ENCODE data around the gene NR2F1-AS1. TPM values are rescaled to one million over a fixed set of nuclear protein-coding genes. Genes with fewer than 3 reads are reported as not detected.

NR2F1-AS1 gene
- total and polyA plus RNA-seq, 2 donors (not counting 3 experiments of a cell fraction or from before 2014, with no cell fraction given) = 4.2 to 13.8 TPM

DNA sequence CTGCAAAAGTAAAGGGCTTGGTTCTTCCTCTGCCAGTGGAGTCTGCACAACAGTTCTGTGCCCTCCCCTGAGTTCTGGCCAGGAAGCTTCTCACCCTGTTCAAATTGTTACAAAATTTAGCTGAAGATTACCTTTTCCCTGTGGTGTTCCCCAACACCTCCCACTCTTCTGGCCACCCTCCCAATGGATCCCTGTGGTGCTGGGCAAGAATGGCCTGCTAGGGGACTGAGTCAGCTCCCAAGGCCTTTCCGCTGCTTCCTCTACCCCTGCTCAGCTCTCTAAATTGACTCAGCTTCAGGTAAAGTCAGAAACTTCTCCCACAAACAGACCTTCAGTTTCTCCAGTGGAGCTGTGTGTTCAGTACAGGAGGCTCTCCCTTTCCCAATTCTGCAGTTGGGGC is 186.0 kb downstream of the NR2F1-AS1 start:
- Histone ChIP-seq H3K79me2 (ENCODE audit: control insufficient read depth, insufficient read depth, low read length) (no peaks in the 10 kb centered on the region), H2AFZ (ENCODE audit: low read depth, low read length) (no peak overlapping the region), H3K4me2 (ENCODE audit: insufficient read depth, low read length) (no peak overlapping the region), H3K9ac (replicated peaks; ENCODE audit: extremely low read depth, insufficient read depth, low read length) (no peak overlapping the region), H3K36me3 (ENCODE audit: control insufficient read depth in 2 of 2, extremely low read depth in 1 of 2, insufficient read depth in 2 of 2, low read length in 2 of 2) (no peaks in the 10 kb centered on the region), H4K20me1 (replicated peaks; ENCODE audit: control insufficient read depth, extremely low read depth, insufficient read depth, low read length) (no peaks in the 10 kb centered on the region), H3K9me3 (replicated peaks; ENCODE audit: control insufficient read depth, insufficient read depth, low read length) (no peaks in the 10 kb centered on the region), H3K27ac (ENCODE audit: insufficient read depth, low read depth, low read length) (no peak overlapping the region), H3K9me1 (replicated peaks; ENCODE audit: control insufficient read depth, extremely low read depth, insufficient read depth, low read length) (no peaks in the 10 kb centered on the region), H3K4me3 (replicated peaks in 1 of 3; ENCODE audit: insufficient read depth in 1 of 3, low read depth in 1 of 3, low read length in 3 of 3) (no peak overlapping the region), H3K27me3 (ENCODE audit: control insufficient read depth in 2 of 2, insufficient read depth in 2 of 2, low read length in 2 of 2) (no peaks in the 10 kb centered on the region), H3K4me1 (ENCODE audit: control insufficient read depth, extremely low read depth, insufficient read depth, low read length) (no peaks in the 10 kb centered on the region)
- DNase-seq (ENCODE audit: low read depth, low spot score) (no peak), FAIRE-seq (no peak)
- intact Hi-C loops (cut with micrococcal nuclease) (no loop called here), dilution Hi-C loops (cut with MboI; ENCODE audit: extremely low pct_ligation_motif_present, low sequenced_read_pairs) (no loop called here)
- no TSS peak for BruUV-seq (replicated peaks)
- TF ChIP-seq MYC (IDR thresholded peaks at IDR 0.05; ENCODE audit: low read depth, low read length) (no peak), JUN (IDR thresholded peaks at IDR 0.05; ENCODE audit: borderline replicate concordance, insufficient read depth, insufficient read length, low read depth) (no peak), FOS (IDR thresholded peaks at IDR 0.05; ENCODE audit: borderline replicate concordance, insufficient read depth, low read length) (no peak), GATA2 (IDR thresholded peaks at IDR 0.05; ENCODE audit: insufficient read depth, insufficient read length, low read depth, low read length) (no peak), EZH2 (IDR thresholded peaks at IDR 0.05; ENCODE audit: borderline replicate concordance, low read depth, low read length, severe bottlenecking) (no peak), POLR2AphosphoS5 (IDR thresholded peaks at IDR 0.05; ENCODE audit: insufficient read depth, low read depth, low read length) (no peak), POLR2A (IDR thresholded peaks at IDR 0.05; ENCODE audit: low read depth, low read length) (no peak)
- TF ChIP-seq, protein P1, sequence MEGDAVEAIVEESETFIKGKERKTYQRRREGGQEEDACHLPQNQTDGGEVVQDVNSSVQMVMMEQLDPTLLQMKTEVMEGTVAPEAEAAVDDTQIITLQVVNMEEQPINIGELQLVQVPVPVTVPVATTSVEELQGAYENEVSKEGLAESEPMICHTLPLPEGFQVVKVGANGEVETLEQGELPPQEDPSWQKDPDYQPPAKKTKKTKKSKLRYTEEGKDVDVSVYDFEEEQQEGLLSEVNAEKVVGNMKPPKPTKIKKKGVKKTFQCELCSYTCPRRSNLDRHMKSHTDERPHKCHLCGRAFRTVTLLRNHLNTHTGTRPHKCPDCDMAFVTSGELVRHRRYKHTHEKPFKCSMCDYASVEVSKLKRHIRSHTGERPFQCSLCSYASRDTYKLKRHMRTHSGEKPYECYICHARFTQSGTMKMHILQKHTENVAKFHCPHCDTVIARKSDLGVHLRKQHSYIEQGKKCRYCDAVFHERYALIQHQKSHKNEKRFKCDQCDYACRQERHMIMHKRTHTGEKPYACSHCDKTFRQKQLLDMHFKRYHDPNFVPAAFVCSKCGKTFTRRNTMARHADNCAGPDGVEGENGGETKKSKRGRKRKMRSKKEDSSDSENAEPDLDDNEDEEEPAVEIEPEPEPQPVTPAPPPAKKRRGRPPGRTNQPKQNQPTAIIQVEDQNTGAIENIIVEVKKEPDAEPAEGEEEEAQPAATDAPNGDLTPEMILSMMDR (IDR thresholded peaks at IDR 0.05; ENCODE audit: extremely low read depth in 1 of 2, insufficient read depth in 1 of 2, low read depth in 1 of 2, low read length in 2 of 2) = no peak
- TF ChIP-seq, protein P2, sequence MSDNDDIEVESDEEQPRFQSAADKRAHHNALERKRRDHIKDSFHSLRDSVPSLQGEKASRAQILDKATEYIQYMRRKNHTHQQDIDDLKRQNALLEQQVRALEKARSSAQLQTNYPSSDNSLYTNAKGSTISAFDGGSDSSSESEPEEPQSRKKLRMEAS (IDR thresholded peaks at IDR 0.05; ENCODE audit: insufficient read depth, insufficient read length) = no peak
- POLR2A ChIA-PET = no interaction called here
- CTCF ChIA-PET = no interaction called here
